Stimulated activated CD4-positive, alpha-beta T cell treated with anti-CD3 and anti-CD28 coated beads, Interleukin-2, amount 100 ng/mL, for 4 hours (primary cell): ENCODE measurements around the gene COLEC12.

Source experiments
- DNase-seq: peaks from one replicate; pipeline ENCODE4 v3.0.0-alpha.2; 2020; ENCODE audit warnings: low read depth

COLEC12 gene

DNA sequence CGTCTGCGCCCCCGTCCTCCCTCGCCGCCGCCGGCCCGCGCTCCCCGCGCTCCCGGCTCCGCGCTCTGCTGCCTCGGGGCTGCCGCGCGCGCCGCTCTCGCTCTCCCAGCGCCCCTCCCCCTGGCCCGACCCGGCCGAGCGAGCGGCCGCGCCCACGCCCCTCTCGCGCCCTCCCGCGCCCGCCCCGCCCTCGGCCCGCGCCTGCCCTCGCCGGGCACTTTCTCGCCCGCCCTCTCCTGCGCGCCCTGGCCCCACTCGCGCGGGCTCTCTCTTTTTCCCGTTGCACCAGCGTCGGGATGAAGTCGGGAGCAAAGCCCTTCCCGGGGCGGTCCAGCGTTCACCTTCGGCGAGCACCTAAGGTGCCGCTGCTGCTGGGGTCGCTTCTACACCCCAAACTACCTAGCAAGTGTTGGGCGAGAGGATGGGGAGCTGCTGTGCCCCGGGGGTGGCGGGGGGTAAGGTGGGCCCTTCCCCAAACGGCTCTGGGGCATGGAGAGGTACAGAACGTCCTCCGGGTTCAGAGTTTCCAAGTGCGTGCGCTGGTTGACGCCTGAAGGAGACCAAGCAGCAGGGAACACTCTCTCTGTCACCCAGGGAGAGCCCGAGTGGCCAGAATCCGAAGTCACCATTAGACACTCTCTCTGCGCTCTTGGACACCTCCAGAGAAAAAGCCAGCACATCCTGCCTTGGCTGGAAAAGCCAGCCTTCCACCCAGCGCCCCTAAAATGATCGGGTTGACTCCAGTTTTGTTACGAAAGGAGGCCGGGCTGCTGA lies at the start of gene COLEC12:
Gene COLEC12, minus strand, starts transcription at position 70 of the 774 bp plus-strand sequence. CDS start 187 bp downstream, outside the sequence.
- DNase-seq: no peak

DNA sequence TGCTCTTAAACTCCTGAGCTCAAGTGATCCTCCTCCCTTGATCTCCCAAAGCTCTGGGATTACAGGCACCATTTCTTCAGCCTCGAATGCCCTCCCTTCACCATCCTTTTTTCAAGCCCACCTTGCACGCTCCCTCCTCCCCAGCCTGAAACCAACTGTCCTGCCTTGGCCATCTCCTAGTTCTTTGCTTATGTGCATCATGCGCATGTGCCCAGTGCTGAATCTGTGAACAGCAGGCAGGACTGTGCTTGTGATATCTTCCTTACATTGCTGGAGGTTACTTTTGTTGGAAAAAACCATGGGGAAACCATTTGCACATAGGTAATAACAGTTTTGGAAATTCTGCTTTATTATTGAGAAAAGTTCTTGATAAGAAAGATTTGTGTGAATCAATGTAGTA lies 49.5 kb upstream of the COLEC12 start:
- no peak for DNase-seq

DNA sequence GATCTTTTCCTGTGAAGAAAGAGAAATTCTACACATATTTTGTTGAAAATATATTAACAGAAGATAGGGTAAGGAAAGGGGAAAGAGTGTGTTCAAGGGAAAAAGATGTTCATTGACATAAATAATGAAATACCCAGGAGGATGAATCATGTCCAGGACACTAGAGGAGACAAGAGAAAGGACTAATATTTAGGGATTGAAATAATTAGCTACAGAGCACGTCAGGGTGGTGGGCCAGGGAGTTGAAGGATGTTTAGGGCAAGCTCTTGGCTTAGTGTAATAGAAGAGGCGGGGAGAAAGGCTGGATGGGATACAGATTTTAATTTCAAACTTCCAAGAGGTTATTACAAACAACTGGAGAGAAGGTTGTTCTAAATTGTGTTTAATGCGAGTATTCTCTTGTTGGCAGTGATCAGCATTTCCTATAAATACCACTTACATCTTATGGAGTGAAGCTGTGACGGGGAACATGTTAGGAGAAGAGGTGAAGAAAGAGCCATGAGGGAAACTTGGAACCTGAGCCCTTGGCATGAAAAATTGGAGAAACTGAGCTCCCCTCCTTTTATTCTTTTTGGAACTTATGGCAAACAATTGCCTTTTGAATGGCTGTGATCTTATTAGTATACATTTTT lies 43.1 kb upstream of the COLEC12 start:
- no peak for DNase-seq

DNA sequence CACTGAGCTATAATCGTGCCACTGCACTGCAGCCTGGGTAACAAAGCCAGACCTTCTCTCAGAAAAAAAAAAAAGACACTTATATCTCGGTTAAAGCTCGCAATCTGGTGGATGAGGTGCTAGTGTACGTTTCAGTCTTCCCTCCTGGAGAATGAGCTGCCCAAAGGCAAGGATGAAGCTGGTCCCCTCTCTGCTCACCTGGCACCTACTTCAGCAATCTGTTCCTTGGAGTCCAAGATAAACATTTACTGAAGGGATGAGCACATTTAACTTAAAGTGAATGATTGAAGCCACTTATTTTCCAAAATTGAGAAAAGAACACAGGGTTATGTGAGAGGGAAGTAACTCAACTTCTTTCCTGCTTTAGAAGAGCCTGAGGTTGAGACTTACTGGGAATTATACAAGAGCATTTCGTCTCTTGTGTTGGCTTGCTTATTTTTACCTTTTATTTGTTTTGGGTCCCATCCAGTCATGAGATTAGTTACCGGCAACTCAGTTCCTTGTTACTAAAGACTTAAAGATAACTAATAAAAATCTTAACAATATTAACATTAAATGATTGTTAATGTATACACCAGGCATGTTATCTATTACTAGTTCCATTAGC lies 33.6 kb upstream of the COLEC12 start:
- no peak for DNase-seq

DNA sequence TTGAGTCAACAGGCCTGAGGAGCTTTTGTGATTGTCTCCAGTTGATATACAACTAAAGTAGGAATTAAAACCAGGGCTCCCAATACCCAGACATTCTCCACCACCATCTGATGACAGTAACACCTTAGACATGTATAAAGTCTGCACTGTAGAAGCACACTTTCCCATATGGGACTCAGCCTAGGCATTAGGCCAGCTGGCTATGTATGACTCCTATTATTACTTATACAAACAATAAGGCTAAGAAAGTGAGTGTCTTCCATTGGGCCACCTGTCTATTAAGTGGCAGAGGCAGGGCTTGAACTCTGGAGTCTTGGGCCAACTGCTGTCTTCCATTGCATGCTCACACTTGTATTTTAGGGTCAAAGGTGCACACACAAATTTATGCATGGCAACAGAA lies 32.1 kb upstream of the COLEC12 start:
- no peak for DNase-seq

DNA sequence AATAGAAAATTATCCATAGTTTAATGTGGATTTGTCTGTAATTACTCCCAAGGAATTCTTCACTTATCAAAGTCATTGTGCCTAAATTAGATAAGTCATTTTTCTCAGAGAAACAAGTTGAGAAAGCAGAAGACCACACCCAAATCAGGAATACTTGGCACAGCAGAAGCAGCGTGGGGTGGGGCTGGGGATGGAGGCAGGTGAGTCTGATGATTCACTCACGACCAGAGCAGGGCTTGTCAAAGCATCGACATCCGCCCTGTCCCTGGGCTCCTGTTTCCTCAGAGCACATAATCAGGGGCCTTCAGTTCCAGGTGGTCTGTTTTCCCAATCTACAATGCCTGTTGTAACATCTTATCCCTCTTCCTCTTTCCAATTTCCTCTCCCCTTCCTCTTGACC lies 31.5 kb upstream of the COLEC12 start:
- DNase-seq: no peak

DNA sequence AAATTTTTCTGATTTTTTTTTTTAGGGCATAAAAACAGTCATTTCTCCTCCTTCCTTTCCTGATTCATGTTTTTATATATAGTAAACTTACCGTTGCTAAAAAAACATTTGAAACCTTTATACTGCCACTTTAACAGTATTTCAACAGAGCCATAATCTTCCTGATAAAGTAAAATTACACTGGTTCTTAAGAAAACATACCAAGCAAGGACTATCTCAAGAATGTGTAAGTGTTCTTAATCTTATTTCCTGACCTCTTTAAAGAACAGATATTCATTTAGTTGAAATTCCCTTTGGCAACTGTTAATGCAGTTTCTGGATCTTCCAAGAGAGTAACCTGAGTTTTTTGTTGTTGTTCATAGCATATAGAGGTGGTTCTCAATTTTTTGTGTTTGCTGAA lies 26.6 kb upstream of the COLEC12 start:
- no peak for DNase-seq

DNA sequence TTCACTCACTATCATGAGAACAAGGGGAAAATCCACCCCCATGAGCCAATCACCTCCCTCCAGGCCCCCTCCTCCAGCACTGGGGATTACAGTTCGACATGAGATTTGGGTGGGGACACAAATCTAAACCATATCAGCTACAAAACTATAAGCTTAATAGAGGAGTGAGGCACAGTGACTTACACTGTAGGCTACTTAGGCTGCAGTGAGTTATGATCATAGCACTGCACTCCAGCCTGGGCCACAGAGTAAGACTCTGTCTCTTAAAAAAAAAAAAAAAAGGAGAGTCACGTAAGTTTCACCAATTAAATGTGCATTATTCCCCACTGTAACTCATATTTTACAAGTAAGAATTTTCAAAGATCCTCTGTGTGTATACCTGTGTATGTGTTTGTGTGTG lies 26.2 kb upstream of the COLEC12 start:
- DNase-seq: no peak

DNA sequence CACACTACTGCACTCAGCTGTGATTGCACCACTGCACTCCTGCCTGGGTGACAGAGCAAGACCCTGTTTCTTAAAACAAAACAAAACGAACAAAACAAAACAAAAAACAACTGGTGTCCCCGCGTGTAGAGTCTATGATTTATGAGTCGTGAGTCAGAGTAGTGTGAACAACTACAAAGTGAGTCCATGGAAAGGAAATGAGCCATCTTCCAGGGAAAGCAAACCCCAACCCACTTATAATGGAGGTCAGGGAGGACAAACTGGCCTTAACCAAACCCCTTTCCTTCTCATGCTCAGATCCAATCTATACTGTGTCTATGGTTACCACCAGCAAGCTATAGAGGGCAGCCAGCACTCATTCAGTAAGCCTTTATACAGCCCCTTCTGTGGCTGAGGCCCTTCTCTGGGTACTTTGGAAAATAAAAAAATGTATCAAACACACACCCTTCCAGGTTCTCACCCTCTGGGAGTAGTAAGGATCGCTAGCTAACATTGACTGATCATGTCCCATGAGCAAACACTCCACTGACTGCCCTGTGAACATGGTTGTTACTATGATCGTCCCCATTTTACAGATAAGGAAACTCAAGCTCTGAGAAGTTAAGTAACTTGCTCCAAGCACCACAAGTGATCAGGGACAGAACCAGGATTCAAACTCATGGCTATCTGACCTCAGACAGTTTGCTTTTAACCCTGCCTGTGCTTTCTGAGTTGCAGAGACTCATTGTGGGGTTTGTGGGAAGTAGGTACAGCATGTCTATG lies 24.7 kb upstream of the COLEC12 start:
- no peak for DNase-seq

DNA sequence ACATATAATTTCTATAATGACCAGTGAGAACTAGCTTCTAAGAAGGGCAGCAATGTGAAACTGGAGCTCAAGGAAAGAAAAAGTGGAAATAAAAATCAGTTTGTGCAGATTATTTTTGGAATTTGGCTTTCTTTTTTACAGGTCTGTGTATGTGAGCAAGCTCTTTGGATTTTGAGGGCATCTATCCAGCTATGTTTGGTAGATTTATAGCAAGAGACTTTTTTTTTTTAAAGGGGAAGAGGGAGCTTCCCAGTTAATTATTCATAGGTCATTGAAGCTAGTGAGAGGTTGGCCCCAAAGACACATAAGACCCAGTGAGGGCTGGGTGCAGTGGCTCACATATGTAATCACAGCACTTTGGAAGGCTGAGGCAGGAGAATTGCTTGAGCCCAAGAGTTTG lies 24.0 kb upstream of the COLEC12 start:
- DNase-seq: no peak

DNA sequence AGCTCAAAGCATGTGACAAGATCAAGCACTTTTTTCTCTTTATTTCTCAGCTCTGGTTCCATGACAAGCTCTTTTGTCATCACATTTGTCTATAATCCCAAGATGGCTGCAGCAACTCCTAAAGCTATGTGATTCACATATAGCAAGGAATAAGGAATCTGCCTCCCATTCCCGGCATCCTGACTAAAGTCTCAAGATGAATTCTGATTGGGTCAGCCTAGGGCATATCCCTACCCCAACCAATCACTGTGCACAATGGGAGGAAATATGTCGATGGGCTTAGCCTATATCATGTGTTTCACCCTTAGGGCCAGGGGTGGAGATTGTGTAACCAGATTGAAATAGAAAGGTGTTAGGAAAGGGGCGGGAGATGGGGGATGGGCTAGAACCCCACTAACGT lies 23.1 kb upstream of the COLEC12 start:
- DNase-seq: no peak

DNA sequence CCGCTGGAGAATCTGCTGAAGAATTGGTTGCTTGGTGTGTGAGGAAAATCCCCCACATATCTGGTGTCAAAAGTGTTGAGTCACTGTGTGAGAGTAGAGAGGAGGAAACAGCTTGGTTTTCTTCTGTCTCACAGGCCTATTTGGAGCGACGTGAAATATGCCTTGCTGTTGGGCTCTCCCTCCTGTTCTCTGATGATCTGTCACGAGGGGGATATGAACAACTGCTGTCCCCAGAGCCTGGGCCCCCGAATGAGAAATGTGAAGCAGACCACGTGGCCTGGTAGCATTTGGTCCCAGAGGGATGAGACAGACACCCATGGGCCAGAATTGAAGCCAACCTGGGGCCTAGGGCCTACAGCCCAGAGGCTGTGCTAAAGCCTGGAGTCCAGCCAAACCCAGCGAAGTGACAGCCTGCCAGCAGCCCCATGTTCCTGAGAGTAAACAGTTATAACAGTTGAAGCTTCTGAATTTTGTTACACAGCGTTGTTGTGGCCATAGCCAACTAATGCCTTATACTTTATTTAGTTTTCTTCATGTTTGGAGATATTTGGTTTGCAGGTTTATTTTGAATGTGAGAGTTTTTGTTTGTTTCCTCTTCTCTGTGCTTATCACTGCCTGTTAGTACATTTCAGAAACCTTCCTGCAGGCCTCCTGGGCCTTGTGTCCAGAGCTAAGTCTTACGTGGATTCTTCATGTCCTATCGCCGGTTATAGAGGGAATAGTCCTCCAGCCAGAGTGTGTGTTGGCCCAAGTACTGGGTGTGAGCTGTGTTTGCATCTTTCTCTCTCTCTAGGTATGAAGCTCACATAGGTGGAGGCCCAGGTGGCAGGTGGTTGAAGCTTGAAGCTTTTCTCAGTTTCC lies 18.7 kb upstream of the COLEC12 start:
- DNase-seq: no peak

DNA sequence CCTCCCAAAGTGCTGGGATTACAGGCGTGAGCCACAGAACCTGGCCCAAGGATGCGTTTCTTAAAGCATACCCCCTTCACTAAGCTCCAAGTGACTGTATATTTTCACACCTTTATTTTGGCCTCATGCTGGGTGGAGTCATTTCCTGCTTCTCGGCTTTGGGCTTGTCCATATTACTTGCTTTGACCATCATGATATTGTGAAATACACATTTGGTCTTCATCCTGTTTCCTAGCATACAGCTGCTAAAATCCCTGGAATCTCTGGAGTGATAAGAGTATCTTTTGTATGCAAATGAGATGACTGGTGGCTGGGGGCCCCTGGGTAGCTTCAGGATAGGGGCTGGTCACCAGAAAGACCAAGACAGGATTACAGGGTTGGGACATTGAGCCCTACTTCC lies 17.6 kb upstream of the COLEC12 start:
- no peak for DNase-seq

DNA sequence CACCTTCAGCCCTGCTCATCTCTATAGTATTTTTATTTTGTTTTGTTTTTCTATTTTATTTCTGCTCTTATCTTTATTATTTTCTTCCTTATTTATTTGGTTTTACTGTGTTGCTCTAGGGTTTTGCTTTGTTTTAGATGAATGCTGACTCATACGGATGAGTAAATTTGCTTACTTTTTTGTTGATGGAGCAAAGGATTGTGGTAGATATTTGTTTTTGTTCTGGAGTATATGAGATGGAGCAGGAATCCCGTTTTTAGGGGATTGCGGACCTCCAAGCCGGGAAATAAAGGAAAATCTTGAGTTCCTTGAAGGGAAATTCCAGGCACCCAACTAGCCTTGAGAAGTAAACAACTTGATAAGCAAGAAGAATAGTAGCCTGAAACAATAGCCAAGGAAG lies 15.3 kb upstream of the COLEC12 start:
- DNase-seq: no peak

DNA sequence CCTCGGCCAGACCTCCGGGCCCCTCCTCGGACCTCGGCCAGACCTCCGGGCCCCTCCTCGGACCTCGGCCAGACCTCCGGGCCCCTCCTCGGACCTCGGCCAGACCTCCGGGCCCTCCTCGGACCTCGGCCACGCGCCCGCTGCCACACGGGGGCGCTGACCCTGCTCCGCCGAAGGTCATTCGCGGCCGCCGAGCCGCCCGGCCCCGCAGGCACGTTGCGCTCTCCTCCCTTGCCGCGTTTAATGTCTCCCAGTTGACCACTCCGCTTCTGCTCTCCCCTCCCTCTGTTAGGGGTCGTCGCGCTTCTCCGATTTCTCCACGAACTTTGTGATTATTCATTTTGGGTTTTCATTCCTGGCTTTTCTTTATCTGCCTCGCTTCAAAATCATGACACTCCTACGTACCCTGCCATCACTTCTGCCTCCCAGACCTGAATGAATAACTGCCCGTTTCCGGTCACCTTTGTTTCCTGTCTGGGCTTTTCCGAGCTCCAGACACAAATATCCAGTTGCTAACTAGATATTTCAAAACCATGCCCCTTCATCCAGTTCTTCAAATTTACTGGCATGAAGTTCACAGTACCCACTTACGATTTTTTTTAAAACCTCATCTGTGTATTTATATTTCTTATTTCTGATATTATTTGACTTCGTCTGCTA lies 14.8 kb upstream of the COLEC12 start:
- DNase-seq: no peak

DNA sequence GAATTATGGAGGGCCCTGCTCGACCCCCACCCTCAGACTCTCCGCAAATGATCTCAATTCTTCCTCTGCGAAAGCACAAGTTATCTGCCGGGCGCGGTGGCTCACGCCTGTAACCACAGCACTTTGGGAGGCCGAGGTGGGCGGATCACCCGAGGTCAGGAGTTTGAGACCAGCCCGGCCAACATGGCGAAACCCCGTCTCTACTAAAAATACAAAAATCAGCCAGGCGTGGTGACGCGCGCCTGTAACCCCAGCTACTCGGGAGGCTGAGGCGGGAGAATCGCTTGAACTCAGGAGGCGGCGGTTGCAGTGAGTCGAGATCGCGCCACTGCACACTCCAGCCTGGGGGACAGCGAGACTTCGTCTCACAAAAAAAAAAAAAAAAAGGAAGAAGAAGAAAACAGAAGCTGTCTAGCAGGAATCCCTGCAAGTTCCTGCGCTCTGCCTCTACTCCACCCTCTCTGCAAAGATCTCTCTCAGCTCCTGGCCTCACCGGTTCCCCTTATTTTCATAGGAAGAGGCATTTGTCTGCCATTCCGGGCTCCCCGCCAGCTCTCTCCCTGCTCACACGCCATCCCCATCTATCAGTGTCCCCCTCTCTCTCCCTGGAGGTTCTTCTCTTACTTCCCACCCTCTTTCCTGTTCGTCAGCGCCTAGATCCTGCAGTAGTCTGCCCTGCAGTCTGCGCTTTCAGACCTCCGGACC lies 13.5 kb upstream of the COLEC12 start:
- DNase-seq: no peak

DNA sequence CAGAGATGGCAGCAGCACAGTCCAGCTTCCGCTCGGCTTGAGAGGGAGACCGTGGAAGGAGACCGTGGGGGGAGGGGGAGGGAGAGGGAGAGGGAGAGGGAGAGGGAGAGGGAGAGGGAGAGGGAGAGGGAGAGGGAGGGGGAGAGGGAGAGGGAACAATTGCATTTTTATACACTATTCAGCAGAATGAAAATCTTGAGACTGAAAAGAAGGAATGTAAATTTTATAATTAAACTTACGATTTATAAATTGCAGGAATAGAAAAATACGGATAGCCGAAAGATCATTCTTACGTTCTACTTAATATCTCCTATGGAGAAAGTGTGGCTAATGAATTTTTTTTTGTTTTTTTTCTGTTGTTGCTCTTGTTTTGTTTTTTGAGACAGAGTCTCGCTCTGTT lies 12.5 kb upstream of the COLEC12 start:
- no peak for DNase-seq

DNA sequence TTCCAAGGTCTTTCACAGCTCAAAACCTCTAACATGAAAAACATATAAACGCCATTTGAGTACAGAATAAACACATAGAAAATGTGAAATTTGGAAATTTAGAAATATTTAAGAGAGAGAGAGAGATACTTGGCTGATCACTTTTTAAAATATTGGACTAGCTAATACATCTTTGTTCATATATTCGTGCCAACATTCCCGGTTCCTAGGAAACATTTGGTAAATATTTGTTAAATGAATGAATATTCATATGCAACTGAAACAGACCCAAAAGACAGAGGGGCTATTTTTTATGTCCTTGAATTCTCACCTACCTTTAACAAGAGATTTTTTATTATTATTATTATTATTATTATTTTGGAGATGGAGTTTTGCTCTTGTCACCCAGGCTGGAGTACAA lies 8.3 kb upstream of the COLEC12 start:
- no peak for DNase-seq

DNA sequence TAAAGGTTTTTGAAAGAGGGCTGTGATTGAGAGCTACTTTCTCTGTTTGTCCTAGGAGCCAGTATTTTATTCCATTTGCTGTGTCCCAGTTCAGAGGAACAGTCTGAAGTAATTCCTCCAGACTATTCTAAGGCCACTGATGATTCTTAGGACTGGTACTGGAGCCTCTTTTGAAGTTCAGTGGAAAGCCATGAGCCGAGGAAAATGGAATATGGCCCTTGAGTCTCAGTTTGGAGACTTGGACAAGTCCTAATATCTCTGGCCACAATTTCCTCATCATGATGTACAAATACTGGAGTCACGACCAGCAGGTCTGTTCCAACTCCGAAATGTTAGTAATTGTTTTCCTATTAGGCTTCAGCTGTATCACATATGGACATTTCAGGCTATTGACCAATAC lies 7.1 kb upstream of the COLEC12 start:
- no peak for DNase-seq

DNA sequence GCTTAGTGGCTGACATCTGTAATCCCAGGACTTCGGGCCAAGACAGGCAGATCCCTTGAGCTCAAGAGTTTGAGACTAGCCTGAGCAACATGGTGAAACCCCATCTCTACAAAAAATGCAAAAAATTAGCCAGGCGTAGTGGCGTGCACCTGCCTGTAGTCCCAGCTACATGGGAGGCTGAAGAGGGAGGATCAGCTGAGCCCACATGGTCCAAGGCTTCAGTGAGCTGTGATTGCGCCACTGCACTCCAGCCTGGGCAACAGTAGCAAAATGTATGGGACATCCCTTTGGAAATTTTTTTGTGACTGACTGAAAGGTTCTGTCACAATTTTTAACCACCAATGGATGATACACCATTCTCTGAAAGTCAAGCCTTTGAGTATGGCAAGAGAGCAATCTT lies 6.3 kb upstream of the COLEC12 start:
- DNase-seq: no peak

DNA sequence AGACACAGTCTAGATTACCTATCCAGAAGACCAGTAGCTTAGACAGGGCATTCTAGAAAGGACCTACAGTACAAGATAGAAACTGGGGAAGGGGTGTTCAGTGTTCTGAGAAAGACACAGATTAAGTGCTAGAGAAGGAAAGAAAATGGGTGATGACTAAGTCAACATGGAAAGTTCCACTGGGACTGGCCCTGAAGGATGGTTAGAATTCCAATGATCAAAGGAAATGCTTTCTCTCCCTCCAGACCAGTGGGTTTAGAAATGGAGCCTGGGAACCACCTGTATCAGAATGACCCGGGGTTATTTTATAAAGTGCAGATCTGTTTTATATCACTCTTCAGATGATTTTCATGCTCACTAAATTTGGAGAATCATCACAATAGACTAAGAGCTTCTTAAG lies 5.8 kb upstream of the COLEC12 start:
- DNase-seq: no peak
